Measurements from ENCODE around the gene WFDC8. TPM values are rescaled to one million over a fixed set of nuclear protein-coding genes. Genes with fewer than 3 reads are reported as not detected.

The WFDC8 gene
- polyA plus RNA-seq, 1 of the 3 experiments (the other 2 are of a cell fraction): not detected

DNA sequence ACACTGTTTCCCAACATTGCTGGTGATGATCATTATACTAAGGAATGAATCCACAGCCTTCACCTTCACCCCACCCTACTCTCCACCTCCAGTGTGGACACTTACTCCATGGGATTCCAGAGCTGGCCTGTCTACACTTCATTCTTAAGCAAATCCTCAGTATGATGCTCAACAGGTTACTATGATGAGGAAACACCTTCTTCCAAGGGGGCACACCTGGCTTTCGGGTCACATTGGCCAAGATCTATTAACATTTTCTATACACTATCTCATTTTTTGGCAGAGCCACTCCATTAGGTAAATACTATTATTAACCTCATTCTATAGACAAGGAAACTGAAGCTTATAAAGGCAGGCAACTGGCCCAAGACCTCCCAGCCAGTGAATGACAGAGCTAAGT is 23.9 kb downstream of the WFDC8 start:
- Histone ChIP-seq H3K9me3 (no peaks in the 10 kb centered on the region), H2AFZ (ENCODE audit: low read depth) (no peak overlapping the region), H3K4me2 (no peak overlapping the region), H3K9me2 (no peaks in the 10 kb centered on the region), H3K9ac (no peak overlapping the region), H3K79me2 (ENCODE audit: insufficient read depth) (no peaks in the 10 kb centered on the region), H3K4me1 (ENCODE audit: control insufficient read depth in 1 of 2, insufficient read depth in 2 of 2, low read depth in 1 of 2, low read length in 1 of 2) (no peaks in the 10 kb centered on the region), H4K20me1 (ENCODE audit: insufficient read depth) (no peaks in the 10 kb centered on the region), H3K27ac (ENCODE audit: low read depth in 2 of 2, low read length in 1 of 2) (no peak overlapping the region), H3K4me3 (ENCODE audit: low read depth in 2 of 2, low read length in 1 of 2) (no peak overlapping the region), H3K36me3 (replicated peaks in 1 of 2; ENCODE audit: control insufficient read depth in 1 of 2, insufficient read depth in 2 of 2, low read length in 1 of 2) (no peaks in the 10 kb centered on the region), H3K27me3 (ENCODE audit: insufficient read depth) (no peaks in the 10 kb centered on the region; the same call in 1 of the 2 replicates), H3F3A (replicated peaks; ENCODE audit: insufficient read depth) (no peaks in the 10 kb centered on the region)
- WGBS (ENCODE audit: low lambda C conversion rate): 0% methylated on average over 1 of the region's 1 CpG
- DNase-seq: no peak
- CTCF ChIA-PET: interaction anchor here (1.0 kb wide), 1 partner anchor 216 kb away, joined by 3 read pairs; no protein-coding TSS in a partner anchor
- TF ChIP-seq NFIC (IDR thresholded peaks at IDR 0.05; ENCODE audit: borderline replicate concordance): no peak
- TF ChIP-seq ZBTB33 (IDR thresholded peaks at IDR 0.05; ENCODE audit: borderline replicate concordance, low read depth): no peak
- TF ChIP-seq TEAD4 (IDR thresholded peaks at IDR 0.05; ENCODE audit: borderline replicate concordance, insufficient read depth): no peak
- no peak for TF ChIP-seq RAD21 (IDR thresholded peaks at IDR 0.05; ENCODE audit: low read length)
- no peak for TF ChIP-seq POLR2AphosphoS5 (IDR thresholded peaks at IDR 0.05; ENCODE audit: low read depth, low read length)
- TF ChIP-seq RXRA (IDR thresholded peaks at IDR 0.05; ENCODE audit: borderline replicate concordance, low read depth): no peak
- POLR2A ChIA-PET: no interaction called here

DNA sequence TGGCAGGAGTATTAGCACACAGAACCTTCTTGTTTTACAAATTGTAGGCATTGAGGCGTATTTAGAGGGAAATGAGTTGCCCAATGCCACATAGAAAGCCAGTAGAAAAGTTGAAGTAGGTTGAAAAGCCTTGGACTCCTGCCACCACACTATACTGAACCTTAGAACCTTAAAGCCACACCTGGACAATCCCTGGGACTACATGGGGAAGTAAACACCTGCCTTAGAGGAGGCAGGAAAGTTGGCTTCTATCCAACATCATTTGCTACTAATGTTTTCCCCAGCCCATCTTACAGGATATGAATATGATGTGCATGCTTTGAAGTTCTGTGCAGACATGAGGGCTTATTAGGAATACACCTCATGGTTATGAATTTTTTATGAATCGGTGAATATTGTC is 26.6 kb downstream of the WFDC8 start:
- Histone ChIP-seq H3K27ac (ENCODE audit: low read depth in 2 of 2, low read length in 1 of 2) (no peak overlapping the region), H3K4me2 (no peak overlapping the region), H3K9ac (no peak overlapping the region), H3K79me2 (ENCODE audit: insufficient read depth) (no peaks in the 10 kb centered on the region), H3K9me3 (no peaks in the 10 kb centered on the region), H4K20me1 (ENCODE audit: insufficient read depth) (no peaks in the 10 kb centered on the region), H3K9me2 (no peaks in the 10 kb centered on the region), H3K4me1 (ENCODE audit: control insufficient read depth in 1 of 2, insufficient read depth in 2 of 2, low read depth in 1 of 2, low read length in 1 of 2) (no peaks in the 10 kb centered on the region), H2AFZ (ENCODE audit: low read depth) (no peak overlapping the region), H3K4me3 (ENCODE audit: low read depth in 2 of 2, low read length in 1 of 2) (no peak overlapping the region), H3K36me3 (replicated peaks in 1 of 2; ENCODE audit: control insufficient read depth in 1 of 2, insufficient read depth in 2 of 2, low read length in 1 of 2) (no peaks in the 10 kb centered on the region), H3F3A (replicated peaks; ENCODE audit: insufficient read depth) (no peaks in the 10 kb centered on the region), H3K27me3 (ENCODE audit: insufficient read depth) (peaks cover 5% of the 10 kb centered on the region; the same call in 1 of the 2 replicates)
- ChIA-PET CTCF (no interaction called here), POLR2A (no interaction called here)
- WGBS (ENCODE audit: low lambda C conversion rate): 0% methylated on average over 2 of the region's 2 CpGs
- DNase-seq: no peak
- TF ChIP-seq FOSL2 (IDR thresholded peaks at IDR 0.05; ENCODE audit: borderline replicate concordance, low read depth) (no peak), MEF2A (IDR thresholded peaks at IDR 0.05; ENCODE audit: borderline replicate concordance, low read depth) (no peak), SMC3 (IDR thresholded peaks at IDR 0.05; ENCODE audit: low read depth, low read length) (no peak), MXI1 (IDR thresholded peaks at IDR 0.05; ENCODE audit: low read depth, low read length) (no peak), TCF12 (IDR thresholded peaks at IDR 0.05) (no peak), GATA2 (CRISPR knock-in tag; IDR thresholded peaks at IDR 0.05) (no peak), ELF1 (IDR thresholded peaks at IDR 0.05) (no peak), FOXJ3 (CRISPR knock-in tag; IDR thresholded peaks at IDR 0.05) (no peak), FOXM1 (IDR thresholded peaks at IDR 0.05; ENCODE audit: low read depth) (no peak), REST (IDR thresholded peaks at IDR 0.05; ENCODE audit: low read depth, low read length) (no peak), RCOR1 (IDR thresholded peaks at IDR 0.05; ENCODE audit: low read length) (no peak), RAD21 (IDR thresholded peaks at IDR 0.05; ENCODE audit: low read length) (no peak), CHD2 (IDR thresholded peaks at IDR 0.05; ENCODE audit: low read length, partially characterized antibody) (no peak)
- TF ChIP-seq, protein P1, sequence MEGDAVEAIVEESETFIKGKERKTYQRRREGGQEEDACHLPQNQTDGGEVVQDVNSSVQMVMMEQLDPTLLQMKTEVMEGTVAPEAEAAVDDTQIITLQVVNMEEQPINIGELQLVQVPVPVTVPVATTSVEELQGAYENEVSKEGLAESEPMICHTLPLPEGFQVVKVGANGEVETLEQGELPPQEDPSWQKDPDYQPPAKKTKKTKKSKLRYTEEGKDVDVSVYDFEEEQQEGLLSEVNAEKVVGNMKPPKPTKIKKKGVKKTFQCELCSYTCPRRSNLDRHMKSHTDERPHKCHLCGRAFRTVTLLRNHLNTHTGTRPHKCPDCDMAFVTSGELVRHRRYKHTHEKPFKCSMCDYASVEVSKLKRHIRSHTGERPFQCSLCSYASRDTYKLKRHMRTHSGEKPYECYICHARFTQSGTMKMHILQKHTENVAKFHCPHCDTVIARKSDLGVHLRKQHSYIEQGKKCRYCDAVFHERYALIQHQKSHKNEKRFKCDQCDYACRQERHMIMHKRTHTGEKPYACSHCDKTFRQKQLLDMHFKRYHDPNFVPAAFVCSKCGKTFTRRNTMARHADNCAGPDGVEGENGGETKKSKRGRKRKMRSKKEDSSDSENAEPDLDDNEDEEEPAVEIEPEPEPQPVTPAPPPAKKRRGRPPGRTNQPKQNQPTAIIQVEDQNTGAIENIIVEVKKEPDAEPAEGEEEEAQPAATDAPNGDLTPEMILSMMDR (IDR thresholded peaks at IDR 0.05): no peak
- TF ChIP-seq, protein P2, sequence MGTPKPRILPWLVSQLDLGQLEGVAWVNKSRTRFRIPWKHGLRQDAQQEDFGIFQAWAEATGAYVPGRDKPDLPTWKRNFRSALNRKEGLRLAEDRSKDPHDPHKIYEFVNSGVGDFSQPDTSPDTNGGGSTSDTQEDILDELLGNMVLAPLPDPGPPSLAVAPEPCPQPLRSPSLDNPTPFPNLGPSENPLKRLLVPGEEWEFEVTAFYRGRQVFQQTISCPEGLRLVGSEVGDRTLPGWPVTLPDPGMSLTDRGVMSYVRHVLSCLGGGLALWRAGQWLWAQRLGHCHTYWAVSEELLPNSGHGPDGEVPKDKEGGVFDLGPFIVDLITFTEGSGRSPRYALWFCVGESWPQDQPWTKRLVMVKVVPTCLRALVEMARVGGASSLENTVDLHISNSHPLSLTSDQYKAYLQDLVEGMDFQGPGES (IDR thresholded peaks at IDR 0.05; ENCODE audit: low read depth, low read length): no peak
- TF ChIP-seq, protein P3, sequence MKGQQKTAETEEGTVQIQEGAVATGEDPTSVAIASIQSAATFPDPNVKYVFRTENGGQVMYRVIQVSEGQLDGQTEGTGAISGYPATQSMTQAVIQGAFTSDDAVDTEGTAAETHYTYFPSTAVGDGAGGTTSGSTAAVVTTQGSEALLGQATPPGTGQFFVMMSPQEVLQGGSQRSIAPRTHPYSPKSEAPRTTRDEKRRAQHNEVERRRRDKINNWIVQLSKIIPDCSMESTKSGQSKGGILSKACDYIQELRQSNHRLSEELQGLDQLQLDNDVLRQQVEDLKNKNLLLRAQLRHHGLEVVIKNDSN (IDR thresholded peaks at IDR 0.05; ENCODE audit: borderline replicate concordance, low read depth): no peak

Measured in SK-N-SH (cell line).